Stimulated activated CD4-positive, alpha-beta T cell treated with anti-CD3 and anti-CD28 coated beads, TNF-alpha, amount 100 ng/mL, for 1 hour (primary cell): ENCODE data around the gene RNF25.

Experiments
- DNase-seq, 3 donors: peaks; one replicate each; pipeline ENCODE4 v3.0.0-alpha.2; 2020; ENCODE audit warnings: low read depth in 3 of 3, low spot score in 1 of 3

RNF25 gene

DNA sequence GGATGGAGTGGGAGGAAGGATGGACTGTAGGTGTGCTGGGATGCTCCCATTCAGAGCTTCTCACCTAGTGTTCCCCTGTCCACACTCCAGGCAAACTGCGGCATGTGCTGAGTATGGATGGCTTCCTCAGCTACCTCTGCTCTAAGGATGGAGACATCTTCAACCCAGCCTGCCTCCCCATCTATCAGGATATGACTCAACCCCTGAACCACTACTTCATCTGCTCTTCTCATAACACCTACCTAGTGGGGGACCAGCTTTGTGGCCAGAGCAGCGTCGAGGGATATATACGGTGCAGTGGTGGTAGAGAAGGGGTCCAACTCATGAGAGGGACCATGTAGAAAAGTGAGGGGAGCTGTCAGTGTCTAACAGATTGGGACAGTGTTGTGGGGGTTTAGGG is 43.9 kb downstream of the RNF25 start:
- DNase-seq: no peak

DNA sequence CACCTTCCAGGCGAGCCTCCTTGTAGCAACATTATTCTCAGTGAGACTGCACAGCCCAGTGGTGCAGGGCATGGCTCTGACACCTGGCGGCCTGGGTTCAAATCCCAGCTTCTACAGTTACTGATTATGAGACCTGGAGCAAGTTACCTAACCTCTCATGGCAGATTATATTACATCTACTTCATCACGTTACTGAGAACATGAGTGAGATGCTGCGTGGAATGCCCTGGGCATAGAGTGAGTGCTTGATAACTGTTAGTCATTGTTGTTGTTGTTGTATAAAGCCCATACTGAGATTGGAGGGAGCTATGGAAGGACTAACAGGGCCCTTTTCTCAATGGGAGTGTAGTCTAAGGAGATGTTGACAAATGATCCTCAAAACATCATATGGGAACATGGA is 45.4 kb downstream of the RNF25 start:
- DNase-seq: no peak

DNA sequence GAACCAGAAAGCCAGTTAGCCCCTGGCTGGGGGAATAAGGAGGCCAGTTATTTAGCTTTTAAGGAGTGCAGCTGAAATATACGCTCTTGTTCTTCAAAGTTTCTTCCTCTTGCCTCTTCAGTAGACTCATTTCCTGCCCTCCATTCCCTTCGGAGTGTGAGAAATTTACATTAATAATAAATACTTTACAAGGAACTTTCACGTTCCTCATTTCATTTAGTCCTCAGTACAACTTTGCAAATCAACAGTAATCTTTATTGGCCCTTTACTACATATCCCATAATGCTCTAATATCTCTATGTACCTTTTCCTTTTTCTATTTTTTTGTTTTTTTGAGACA is 48.5 kb downstream of the RNF25 start:
- DNase-seq: no peak

DNA sequence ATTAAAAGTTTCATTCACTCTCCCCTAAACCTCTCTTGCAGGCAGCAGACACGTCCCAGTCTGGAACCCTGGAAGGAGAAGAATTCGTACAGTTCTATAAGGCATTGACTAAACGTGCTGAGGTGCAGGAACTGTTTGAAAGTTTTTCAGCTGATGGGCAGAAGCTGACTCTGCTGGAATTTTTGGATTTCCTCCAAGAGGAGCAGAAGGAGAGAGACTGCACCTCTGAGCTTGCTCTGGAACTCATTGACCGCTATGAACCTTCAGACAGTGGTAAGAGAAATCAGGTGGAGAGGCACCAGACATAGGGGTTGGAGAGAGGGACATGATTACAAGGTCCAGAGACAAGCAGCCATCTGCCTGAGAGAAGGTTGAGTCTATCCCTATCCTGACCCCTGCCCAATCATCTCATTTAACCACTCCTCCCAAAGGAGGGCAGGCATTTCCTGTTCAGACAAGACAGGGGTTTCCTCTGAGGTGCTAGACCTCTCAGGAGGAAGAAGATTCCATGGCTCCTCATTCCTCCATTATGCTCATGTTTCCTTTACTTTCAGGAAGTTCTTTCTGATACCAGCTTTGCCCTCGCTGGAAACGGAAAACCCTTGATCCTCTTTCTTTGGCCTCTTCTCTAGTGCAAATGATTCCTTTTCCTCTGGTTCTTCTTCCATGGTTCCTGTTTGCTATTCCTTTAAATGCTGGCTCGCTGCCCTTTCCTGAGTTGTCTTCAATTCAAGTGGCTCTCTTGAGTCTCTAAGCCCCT is 49.0 kb downstream of the RNF25 start:
- no peak for DNase-seq

GRCh38 chr2:218621007-218621406 is 50.8 kb downstream of the RNF25 start:
- DNase-seq: no peak

DNA sequence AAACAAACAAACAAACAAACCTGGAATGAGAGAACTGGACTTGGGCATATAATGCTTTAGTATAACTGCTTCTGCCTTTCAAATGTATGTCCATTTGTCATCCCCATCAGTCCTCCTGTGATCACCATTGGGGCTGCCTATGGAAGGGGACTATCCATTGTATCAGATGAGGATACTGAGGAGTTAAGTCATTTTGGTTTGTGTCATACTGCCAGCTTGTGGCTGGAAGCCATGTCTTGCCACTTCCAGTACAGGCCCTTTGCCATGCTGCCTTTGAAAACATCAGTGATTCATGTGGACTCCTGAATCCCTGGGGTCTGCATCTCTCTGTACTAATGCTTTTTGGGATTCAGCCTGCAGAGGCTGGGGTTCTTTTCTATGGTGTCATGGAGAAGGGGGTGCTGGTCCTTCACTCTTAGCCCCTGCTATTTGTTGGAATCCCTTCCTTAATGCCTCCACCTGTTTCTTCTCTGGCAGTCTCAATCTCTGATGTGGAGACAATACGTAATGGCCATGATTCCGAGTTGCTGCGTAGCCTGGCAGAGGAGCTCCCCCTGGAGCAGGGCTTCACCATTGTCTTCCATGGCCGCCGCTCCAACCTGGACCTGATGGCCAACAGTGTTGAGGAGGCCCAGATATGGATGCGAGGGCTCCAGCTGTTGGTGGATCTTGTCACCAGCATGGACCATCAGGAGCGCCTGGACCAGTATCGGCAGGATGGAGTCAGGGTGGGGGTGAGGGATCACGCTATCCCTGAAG is 53.5 kb downstream of the RNF25 start:
- DNase-seq: no peak

DNA sequence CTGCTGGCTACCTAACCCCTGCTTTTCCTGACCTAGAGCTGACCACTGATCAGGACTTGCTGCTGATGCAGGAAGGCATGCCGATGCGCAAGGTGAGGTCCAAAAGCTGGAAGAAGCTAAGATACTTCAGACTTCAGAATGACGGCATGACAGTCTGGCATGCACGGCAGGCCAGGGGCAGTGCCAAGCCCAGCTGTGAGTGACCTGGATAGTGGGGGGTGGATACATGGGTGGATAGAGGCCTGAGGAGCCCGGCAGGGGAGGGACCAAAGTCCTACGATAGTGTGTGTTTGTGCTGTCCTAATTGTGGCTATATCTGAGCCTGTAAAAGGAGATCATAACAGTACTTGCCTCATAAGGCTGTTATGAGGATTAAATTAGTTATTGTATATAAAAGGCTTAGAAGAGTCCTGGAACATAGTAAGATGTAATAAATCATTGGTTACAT is 55.9 kb downstream of the RNF25 start:
- no peak for DNase-seq
